A549 (cell line): ENCODE results near the gene GABRD. TPM values are rescaled to one million over a fixed set of nuclear protein-coding genes. Genes with fewer than 3 reads are reported as not detected.

Experiments used
- ATAC-seq, 2 experiments: fragments of 200-7000 bp in 1 of 2; fragments of >200 bp in 1 of 2; cut with Nextera tagmentation in 1 of 2; cut with Tn5 transposase in 1 of 2; 3 replicates each; pipeline versions ENCODE4 v1.8.0 to v1.9.1; 2018 to 2020; ENCODE audit warnings: mild to moderate bottlenecking in 1 of 2, moderate library complexity in 1 of 2
- CTCF ChIA-PET: fragments of 300-600 bp; sonication (Branson Sonifier 250); formaldehyde crosslinking; extraction: SDS; loops from one replicate; lab custom pipeline; 2021; ENCODE audit warnings: antibody characterized with exemption, inconsistent platforms; lab: Yijun Ruan, JAX
- POLR2A ChIA-PET: fragments of 350-600 bp; formaldehyde crosslinking; extraction: SDS; loops from one replicate; lab custom pipeline; 2021; ENCODE audit warnings: antibody characterized with exemption, inconsistent platforms; lab: Yijun Ruan, JAX
- DNase-seq, 2 experiments: peaks; one replicate each; pipeline versions ENCODE4 v3.0.0 to v3.0.0-alpha.2; 2011 to 2016; ENCODE audit warnings: low read depth in 1 of 2, low spot score in 1 of 2
- FAIRE-seq: peaks from 2 replicates; lab custom pipeline; 2011; peaks lifted over from hg19 to GRCh38; lab: Jason Lieb, UNC
- H3K27ac ChIP-seq, 2 experiments: fragments of >200 bp; sonication (Bioruptor Twin); formaldehyde crosslinking; 3 replicates each; pipeline ENCODE4 v1.5.1; 2016 to 2017
- H3K4me1 ChIP-seq: fragments of >200 bp; sonication (Bioruptor Twin); formaldehyde crosslinking; 3 replicates; pipeline ENCODE4 v1.6.1; 2016
- H3K4me2 ChIP-seq: fragments of >200 bp; sonication (Bioruptor Twin); formaldehyde crosslinking; 3 replicates; pipeline ENCODE4 v1.6.1; 2016
- H3K4me3 ChIP-seq: fragments of >200 bp; sonication (Bioruptor Twin); formaldehyde crosslinking; 3 replicates; pipeline ENCODE4 v1.5.1; 2016
- H3K9me3 ChIP-seq: fragments of >200 bp; sonication (Bioruptor Twin); formaldehyde crosslinking; 3 replicates; pipeline ENCODE4 v1.6.1; 2016
- BCL3 ChIP-seq: fragments of >200 bp; sonication (Bioruptor Twin); formaldehyde crosslinking; IDR thresholded peaks from 3 replicates; pipeline ENCODE4 v1.6.1; 2016
- CBX8 ChIP-seq: fragments of 200-600 bp; sonication (generic); IDR thresholded peaks from 2 replicates; pipeline ENCODE4 v1.6.1; 2016
- CTCF ChIP-seq: fragments of >200 bp; sonication (Bioruptor Twin); formaldehyde crosslinking; IDR thresholded peaks from 3 replicates; pipeline ENCODE4 v1.5.1; 2016
- E2F6 ChIP-seq: IDR thresholded peaks from 2 replicates; pipeline ENCODE4 v1.6.1; 2012; ENCODE audit warnings: low read depth, borderline replicate concordance
- HMGXB4 ChIP-seq: fragments of 250-450 bp; sonication (Bioruptor Pico); IDR thresholded peaks from 2 replicates; pipeline ENCODE4 v1.5.0; 2021; ENCODE audit warnings: mild to moderate bottlenecking, moderate library complexity, borderline replicate concordance
- HOXA7 ChIP-seq: fragments of 250-450 bp; sonication (Bioruptor Pico); IDR thresholded peaks from 2 replicates; pipeline ENCODE4 v1.5.0; 2020; ENCODE audit warnings: mild to moderate bottlenecking, moderate library complexity
- HOXB13 ChIP-seq: fragments of 250-450 bp; sonication (Bioruptor Pico); IDR thresholded peaks from 2 replicates; pipeline ENCODE4 v1.5.0; 2020; ENCODE audit warnings: low read depth, mild to moderate bottlenecking, moderate library complexity
- JUNB ChIP-seq: fragments of >200 bp; sonication (Bioruptor Twin); formaldehyde crosslinking; IDR thresholded peaks from 2 replicates; pipeline ENCODE4 v1.6.1; 2016
- KDM5A ChIP-seq: fragments of 200-600 bp; sonication (generic); IDR thresholded peaks from 2 replicates; pipeline ENCODE4 v1.6.1; 2016; ENCODE audit warnings: antibody characterized with exemption, mild to moderate bottlenecking
- MAFK ChIP-seq: fragments of 450-650 bp; IDR thresholded peaks from 2 replicates; pipeline ENCODE4 v1.6.1; 2014; ENCODE audit not compliant: partially characterized antibody
- MAZ ChIP-seq: fragments of 150-350 bp; IDR thresholded peaks from 2 replicates; pipeline ENCODE4 v1.6.1; 2014; ENCODE audit warnings: antibody characterized with exemption, low read depth, low read length, borderline replicate concordance
- RAD21 ChIP-seq, 2 experiments: fragments of >200 bp in 1 of 2; sonication (Bioruptor Twin) in 1 of 2; formaldehyde crosslinking in 1 of 2; IDR thresholded peaks in 1 of 2; conservative IDR thresholded peaks in 1 of 2; 2 replicates in 1 of 2; 3 replicates in 1 of 2; pipeline ENCODE4 v1.6.1; 2012 to 2018; ENCODE audit warnings: inconsistent platforms in 1 of 2
- RFX5 ChIP-seq: fragments of 450-650 bp; IDR thresholded peaks from 2 replicates; pipeline ENCODE4 v1.7.1; 2014; ENCODE audit warnings: antibody characterized with exemption, mild to moderate bottlenecking, moderate library complexity
- SMC3 ChIP-seq: fragments of >200 bp; sonication (Bioruptor Twin); formaldehyde crosslinking; IDR thresholded peaks from 3 replicates; pipeline ENCODE4 v1.6.1; 2018; ENCODE audit warnings: inconsistent platforms
- TFCP2L1 ChIP-seq: fragments of 250-450 bp; sonication (Bioruptor Pico); IDR thresholded peaks from 2 replicates; pipeline ENCODE4 v1.5.0; 2021; ENCODE audit warnings: mild to moderate bottlenecking
- USF2 ChIP-seq: fragments of 450-650 bp; IDR thresholded peaks from 2 replicates; pipeline ENCODE4 v1.6.1; 2014; ENCODE audit warnings: antibody characterized with exemption
- ZNF302 ChIP-seq: fragments of 250-450 bp; sonication (Bioruptor Pico); IDR thresholded peaks from 2 replicates; pipeline ENCODE4 v1.9.0; 2021; ENCODE audit warnings: inconsistent platforms, mild to moderate bottlenecking, moderate library complexity
- WGBS: methylation state at CpG from one replicate; pipeline ENCODE4 v1.1.6; 2017; ENCODE audit errors: missing lambda C conversion rate; 5-methylcytosine and 5-hydroxymethylcytosine counted together
- polyA plus RNA-seq, 4 experiments: library from polyadenylated mRNA; depleted of rRNA in 3 of 4; stranded (reverse); fragments of >200 nt; fragmentation: RNase III in 1 of 4; extraction: RNeasy Plus Mini Kit Qiagen cat#74134 plus additional on column Dnase treatment in 1 of 4; gene quantifications; 2 replicates in 3 of 4; 3 replicates in 1 of 4; pipeline ENCODE4 v1.2.3, GENCODE V29; 2011 to 2017
- TF ChIP-seq, protein P1 (sequence below): IDR thresholded peaks from 2 replicates; pipeline ENCODE4 v1.6.1; 2012
- TF ChIP-seq, protein P2 (sequence below): fragments of 250-450 bp; sonication (Bioruptor Pico); IDR thresholded peaks from 2 replicates; pipeline ENCODE4 v1.5.0; 2020; ENCODE audit warnings: low read depth, mild to moderate bottlenecking, moderate library complexity
- TF ChIP-seq, protein P3 (sequence below): fragments of 200-600 bp; sonication (generic); IDR thresholded peaks from 2 replicates; pipeline ENCODE4 v1.6.1; 2016; ENCODE audit warnings: antibody characterized with exemption, mild to moderate bottlenecking, moderate library complexity

Gene GABRD
- polyA plus RNA-seq, 2 of the 4 experiments (the other 2 are of a cell fraction), result 0.12 to 0.52 TPM

DNA sequence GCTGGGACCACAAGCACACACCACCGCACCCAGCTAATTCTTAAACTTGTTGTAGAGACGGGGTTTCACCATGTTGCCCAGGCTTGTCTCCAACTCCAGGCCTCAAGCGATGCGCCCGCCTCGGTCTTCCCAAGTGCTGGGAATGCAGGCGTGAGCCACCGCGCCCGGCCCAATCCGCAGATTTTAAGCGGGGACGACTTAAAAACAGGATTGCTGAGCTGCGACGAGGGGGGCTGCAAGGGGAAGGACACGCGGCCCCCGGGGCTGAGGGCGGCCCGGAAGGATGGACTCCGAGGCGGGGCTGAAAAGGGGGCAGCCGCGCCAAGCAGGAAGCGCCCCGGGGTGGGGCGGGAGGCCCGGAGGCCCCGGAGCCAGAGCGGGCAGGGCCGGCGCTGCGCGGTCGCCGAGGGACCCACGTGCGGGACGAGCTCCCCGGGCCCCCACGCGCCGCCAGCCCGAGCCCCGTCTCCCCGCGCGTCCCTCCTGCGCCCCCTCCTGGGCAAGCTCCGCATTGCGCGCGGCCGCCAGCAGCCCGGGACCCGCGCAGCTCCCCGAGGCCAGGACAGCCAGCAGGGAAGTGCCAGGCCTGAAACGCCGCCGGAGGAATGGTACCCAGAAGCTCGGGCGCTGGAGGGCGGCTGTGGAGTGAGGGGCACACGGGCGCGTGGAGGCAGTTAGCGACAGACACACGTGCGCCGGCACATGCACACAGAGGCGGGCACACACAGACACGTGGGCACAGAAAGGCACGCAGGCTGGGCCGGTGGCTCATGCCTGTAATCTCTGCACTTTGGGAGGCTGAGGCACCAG lies 25.6 kb downstream of the GABRD start:
- FAIRE-seq (no peak), ATAC-seq (peak; percentile 53 to 70; a peak in 4 of 6 replicates)
- peak overlapping the region; percentile 29; the same call in 2 of the 3 replicates for H3K4me3 ChIP-seq
- TF ChIP-seq SMC3, result peak; percentile 53
- TF ChIP-seq, protein P1, sequence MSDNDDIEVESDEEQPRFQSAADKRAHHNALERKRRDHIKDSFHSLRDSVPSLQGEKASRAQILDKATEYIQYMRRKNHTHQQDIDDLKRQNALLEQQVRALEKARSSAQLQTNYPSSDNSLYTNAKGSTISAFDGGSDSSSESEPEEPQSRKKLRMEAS, result peak; percentile 63; the same call in 1 of the 2 replicates
- peak; percentile 62 for TF ChIP-seq E2F6
- peak; percentile 66 for TF ChIP-seq CTCF
- peak; percentile 52 to 70 for TF ChIP-seq RAD21 (conservative IDR thresholded peaks at IDR 0.05 in 1 of 2, IDR thresholded peaks at IDR 0.05 in 1 of 2)
- no peak for TF ChIP-seq TFCP2L1 (CRISPR knock-in tag)
- TF ChIP-seq HMGXB4, result no peak
- TF ChIP-seq KDM5A, result no peak
- TF ChIP-seq, all 56 proteins: peak for 5
- H3K27ac ChIP-seq, result peak overlapping the region; percentile 56 to 89; a peak in 5 of 6 replicates
- 56% methylated on average over 5 of the region's 75 CpGs for WGBS
- no peaks in the 10 kb centered on the region for H3K9me3 ChIP-seq
- POLR2A ChIA-PET, result interaction anchor here (1.2 kb wide), 1 partner anchor 85 kb away, joined by 5 read pairs; no protein-coding TSS in a partner anchor
- DNase-seq, result peak; percentile 39 to 53
- no peaks in the 10 kb centered on the region for H3K4me1 ChIP-seq
- H3K4me2 ChIP-seq, result peak overlapping the region; percentile 74
- CTCF ChIA-PET, result interaction anchor here (0.6 to 9.5 kb wide), 43 partner anchors 9 to 498 kb away, joined by 3 to 127 read pairs (median 5); partner anchors contain the start of genes CFAP74 and GABRD

DNA sequence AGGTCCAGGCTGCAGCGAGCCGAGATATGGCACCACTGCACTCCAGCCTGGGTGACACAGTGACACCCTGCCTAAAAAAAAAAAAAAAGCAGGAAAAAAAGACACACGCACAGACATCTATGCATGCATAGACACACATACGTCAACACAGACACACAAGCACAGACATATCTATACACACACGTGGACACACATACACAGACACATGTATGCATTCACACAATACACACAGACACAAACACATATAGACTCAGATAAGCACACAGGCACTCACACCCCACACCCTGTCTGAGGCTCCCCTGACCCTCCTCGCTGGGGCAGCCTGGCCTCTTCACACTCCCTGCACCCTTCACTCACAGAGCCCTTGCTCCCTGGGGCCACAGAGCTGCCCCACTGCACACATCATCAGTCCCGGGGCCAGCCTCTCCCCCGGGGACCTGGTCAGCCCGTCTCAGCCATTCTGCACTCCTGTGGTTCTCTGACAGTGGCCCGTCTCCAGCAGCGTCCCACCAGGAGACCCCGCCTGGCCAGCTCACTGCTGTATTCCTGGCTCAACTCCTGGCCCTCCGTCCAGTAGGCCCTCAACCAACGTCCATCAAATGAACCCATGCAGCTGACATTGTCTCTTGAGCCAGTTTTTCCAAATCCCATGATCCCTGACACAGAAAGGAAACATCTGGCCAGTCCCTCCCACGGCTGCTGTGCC lies 26.5 kb downstream of the GABRD start:
- no peaks in the 10 kb centered on the region for H3K4me1 ChIP-seq
- H3K4me2 ChIP-seq, result no peak overlapping the region
- ATAC-seq (no peak), FAIRE-seq (no peak), DNase-seq (no peak)
- H3K27ac ChIP-seq, result no peak overlapping the region
- CTCF ChIA-PET, result interaction anchor here (0.8 to 9.5 kb wide), 38 partner anchors 7 to 143 kb away, joined by 3 to 127 read pairs (median 5); partner anchors contain the start of genes CFAP74 and GABRD
- no peaks in the 10 kb centered on the region for H3K9me3 ChIP-seq
- H3K4me3 ChIP-seq, result no peak overlapping the region
- POLR2A ChIA-PET, result interaction anchor here (1.2 kb wide), 1 partner anchor 85 kb away, joined by 5 read pairs; no protein-coding TSS in a partner anchor
- 83% methylated on average over 13 of the region's 15 CpGs for WGBS
- no peak for TF ChIP-seq ZNF302
- TF ChIP-seq, protein P2, sequence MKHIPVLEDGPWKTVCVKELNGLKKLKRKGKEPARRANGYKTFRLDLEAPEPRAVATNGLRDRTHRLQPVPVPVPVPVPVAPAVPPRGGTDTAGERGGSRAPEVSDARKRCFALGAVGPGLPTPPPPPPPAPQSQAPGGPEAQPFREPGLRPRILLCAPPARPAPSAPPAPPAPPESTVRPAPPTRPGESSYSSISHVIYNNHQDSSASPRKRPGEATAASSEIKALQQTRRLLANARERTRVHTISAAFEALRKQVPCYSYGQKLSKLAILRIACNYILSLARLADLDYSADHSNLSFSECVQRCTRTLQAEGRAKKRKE (CRISPR knock-in tag), result no peak
- TF ChIP-seq MAFK, result no peak
- TF ChIP-seq BCL3, result no peak
- no peak for TF ChIP-seq HOXA7 (CRISPR knock-in tag)
- TF ChIP-seq CBX8, result no peak
- TF ChIP-seq USF2, result no peak
- no peak for TF ChIP-seq RFX5
- TF ChIP-seq HOXB13 (CRISPR knock-in tag), result no peak
- TF ChIP-seq, protein P3, sequence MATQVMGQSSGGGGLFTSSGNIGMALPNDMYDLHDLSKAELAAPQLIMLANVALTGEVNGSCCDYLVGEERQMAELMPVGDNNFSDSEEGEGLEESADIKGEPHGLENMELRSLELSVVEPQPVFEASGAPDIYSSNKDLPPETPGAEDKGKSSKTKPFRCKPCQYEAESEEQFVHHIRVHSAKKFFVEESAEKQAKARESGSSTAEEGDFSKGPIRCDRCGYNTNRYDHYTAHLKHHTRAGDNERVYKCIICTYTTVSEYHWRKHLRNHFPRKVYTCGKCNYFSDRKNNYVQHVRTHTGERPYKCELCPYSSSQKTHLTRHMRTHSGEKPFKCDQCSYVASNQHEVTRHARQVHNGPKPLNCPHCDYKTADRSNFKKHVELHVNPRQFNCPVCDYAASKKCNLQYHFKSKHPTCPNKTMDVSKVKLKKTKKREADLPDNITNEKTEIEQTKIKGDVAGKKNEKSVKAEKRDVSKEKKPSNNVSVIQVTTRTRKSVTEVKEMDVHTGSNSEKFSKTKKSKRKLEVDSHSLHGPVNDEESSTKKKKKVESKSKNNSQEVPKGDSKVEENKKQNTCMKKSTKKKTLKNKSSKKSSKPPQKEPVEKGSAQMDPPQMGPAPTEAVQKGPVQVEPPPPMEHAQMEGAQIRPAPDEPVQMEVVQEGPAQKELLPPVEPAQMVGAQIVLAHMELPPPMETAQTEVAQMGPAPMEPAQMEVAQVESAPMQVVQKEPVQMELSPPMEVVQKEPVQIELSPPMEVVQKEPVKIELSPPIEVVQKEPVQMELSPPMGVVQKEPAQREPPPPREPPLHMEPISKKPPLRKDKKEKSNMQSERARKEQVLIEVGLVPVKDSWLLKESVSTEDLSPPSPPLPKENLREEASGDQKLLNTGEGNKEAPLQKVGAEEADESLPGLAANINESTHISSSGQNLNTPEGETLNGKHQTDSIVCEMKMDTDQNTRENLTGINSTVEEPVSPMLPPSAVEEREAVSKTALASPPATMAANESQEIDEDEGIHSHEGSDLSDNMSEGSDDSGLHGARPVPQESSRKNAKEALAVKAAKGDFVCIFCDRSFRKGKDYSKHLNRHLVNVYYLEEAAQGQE, result no peak
- no peak for TF ChIP-seq JUNB
- TF ChIP-seq MAZ, result no peak
- no peak for TF ChIP-seq RAD21 (conservative IDR thresholded peaks at IDR 0.05 in 1 of 2, IDR thresholded peaks at IDR 0.05 in 1 of 2)
